NCI-H146 (cell line): ENCODE measurements around the gene BMP2K.

Experiments used
- DNase-seq: peaks from one replicate; lab custom pipeline; 2025; lab: John Stamatoyannopoulos, UW

BMP2K gene

GRCh38 chr4:78776079-78776728, at the start of gene BMP2K:
Gene BMP2K (plus strand): TSS chr4:78776350. CDS start chr4:78776544, 194 bp downstream.
- DNase-seq = peak; percentile 81

GRCh38 chr4:78726546-78726945, 49.6 kb upstream of the BMP2K start:
- DNase-seq = no peak

GRCh38 chr4:78732332-78733104, 43.6 kb upstream of the BMP2K start:
- DNase-seq = no peak

DNA sequence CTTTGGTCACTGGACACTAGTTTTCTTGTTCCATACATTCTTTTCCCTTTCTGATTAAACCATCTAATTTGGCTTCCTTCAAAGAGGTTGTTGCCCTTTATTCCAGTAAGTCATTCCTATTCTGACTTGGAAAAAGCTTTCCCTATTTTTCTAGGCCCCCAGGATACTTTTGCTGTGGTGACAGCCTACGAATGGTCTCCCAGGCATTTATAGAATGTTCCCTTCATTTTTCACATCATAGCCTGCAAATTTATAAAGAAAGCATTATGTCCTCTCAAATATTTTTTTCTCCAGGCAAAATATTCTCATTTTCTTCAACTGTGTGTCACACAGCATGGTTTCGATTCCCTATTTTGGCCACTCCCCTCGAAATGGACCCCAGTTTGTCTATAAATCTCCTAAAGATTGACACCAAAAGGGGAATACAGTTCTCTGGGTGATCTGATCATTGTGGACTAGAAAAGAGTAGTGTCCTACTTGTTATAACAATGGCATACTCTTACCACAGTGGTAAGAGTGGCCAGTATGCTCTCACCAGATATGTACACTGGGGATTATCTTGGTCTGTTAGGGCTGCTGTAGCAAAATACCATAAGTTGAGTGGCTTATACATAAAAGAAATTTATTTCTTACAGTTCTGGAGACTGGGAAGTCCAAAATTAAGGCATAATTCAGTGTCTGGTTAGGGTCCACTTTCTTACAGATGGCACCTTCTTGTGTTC, 41.5 kb upstream of the BMP2K start:
- no peak for DNase-seq

DNA sequence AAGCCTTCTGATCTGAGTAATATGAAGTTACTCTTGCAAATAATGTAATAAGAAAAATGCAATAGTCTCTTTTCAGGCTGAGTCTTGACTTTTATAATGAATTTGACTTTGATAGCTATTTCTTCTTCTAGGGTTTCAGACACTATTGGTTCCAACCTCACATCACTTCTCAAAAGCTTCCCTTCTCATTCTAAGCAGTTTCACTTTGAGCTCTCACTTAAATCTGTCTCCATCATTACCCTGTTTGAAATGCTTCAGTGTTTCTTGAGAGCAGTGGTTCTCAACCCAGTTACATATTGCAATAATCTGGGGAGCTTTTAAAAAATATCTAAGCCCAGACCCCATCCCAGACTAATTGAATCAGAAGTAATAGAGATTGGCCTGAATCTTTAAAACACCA, 40.5 kb upstream of the BMP2K start:
- DNase-seq = no peak

DNA sequence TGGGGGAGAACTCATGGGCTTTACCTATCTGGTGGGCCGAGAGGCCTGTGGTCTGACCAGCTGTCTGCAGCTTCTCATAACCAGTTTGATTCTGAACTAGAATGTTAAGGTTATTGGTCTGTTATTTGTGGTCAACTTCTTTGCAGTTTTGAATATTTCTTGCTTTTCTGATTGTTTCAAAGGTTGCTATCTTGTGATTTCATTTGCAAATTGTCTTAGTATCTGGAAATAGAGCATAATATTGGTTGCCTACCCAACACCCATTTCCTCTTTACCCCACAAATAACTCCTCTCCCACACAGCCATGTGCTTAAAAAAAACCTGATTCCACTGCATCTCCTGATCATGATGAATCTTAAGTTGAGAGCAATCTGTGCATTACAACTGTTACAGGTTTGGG, 39.1 kb upstream of the BMP2K start:
- DNase-seq = no peak

DNA sequence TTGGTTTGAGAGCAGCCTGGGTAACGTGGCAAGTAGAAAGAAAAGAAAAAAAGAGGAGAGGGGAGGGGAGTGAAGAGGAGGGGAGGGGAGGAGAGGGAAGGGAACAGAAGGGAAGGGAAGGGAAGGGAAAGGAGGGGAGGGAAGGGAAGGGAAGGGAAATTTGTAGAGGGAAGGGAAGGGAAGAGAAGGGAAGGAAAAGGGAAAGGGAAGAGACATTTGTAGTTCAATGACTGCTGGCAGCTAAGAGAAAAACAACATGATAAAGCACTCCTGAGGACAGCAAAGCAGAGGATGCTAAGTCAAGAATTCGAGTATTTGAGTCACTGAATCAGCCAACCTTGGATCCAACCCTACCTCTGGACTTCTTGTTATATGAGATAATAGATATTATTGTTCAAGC, 38.2 kb upstream of the BMP2K start:
- DNase-seq = no peak

DNA sequence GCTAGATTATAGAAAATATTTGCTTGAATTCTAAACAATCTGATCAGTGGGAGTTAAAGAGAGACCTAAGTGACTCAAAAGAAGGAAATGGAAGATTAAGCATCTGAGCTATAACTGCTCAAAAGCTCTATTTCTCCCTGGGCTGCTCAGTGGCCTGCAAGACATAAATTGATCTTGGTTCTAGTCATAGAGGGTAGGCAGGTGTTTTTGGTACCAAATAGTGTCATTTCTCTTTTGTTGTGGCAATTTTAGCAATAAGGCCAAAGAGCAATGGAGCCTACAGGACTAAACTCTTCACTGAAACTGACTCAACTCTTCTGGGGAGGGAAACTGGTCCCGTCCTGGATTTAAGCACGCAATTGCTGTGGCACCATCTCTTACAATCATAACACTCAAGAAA, 33.9 kb upstream of the BMP2K start:
- no peak for DNase-seq

- no peak for DNase-seq
Measured at GRCh38 chr4:78747475-78747922, 28.7 kb upstream of the BMP2K start.

DNA sequence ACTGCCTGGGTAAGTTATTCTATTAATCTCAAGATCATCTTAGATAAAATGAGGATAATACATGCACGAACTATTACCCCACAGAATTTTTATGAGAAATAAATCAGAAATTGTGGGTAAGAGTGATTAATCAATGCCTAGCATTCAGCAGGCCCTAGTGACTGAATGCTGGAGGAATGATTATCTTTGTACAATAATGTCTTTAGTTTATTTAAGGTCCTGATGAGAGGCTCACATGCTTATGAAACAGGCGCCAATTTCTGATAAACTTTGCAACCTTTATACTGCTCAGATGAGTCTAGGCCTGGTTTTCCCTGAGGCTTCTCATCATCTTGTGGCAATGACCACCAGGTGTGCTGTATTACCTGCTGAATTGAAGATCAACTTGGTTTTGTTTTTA, 27.8 kb upstream of the BMP2K start:
- no peak for DNase-seq

DNA sequence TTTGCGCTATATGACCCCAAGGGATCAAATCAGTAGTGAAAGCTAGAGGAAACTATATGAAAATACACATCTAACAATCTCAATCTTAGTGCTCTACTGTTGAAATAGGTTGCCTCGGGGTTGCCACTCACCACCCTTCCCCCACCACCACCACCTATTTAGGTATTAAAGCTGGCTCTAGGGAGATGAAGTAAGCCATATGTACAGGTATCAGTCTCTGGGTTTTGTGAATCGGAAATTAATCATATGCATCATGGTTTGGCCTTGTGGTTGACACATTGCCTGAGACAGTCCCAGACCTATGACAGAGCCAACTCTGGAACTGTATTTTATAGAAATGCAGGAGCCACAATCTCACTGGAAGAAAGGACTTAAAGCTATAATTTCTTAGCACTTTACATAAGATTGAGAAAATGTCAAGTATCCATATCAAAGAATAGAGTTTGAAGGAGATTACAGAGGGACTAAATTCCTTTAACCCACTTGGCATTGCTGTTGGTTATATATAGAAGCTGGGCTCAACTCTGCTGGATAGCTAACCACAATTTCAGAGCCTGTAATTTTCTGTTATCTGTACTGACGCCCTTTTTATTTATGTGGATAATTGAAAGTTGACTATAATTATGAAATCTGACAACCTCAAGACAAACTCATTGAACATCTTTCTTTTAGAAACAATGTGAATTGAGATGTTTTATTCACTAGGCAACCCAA, 26.7 kb upstream of the BMP2K start:
- DNase-seq = no peak

DNA sequence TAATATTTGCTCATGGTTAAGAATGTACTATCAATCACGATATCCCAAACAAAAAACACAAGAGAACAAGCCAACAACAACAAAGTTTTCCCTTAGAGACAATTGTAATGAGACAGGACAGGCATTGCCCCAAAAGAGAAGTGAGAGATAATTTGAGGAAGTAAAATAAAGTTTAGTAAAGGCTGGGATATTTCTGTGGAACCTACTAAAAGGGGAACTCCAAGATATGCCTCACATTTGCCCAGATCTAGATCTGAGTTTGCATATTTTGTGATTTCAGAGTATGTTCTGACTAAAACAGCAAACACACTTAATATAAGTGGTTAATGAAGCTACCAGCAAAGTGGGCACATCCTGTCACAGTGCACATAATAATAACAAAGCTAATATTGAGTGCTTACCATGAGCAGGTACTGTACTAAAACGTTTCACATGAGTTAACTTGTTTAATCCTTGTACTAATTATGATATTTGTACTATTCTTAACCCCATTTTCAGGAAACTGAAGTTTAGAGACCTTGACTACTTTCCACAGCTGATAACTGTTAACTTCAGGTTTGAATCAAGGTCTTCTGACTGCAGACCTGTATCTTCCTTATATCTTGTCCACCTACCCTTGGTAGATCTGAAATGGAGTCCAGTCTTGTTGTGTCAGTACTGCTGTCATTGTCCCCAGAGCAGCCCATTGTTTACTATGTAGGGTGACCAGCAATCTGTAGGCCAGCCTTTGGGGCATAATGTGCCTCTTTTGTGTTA, 26.0 kb upstream of the BMP2K start:
- DNase-seq = no peak

DNA sequence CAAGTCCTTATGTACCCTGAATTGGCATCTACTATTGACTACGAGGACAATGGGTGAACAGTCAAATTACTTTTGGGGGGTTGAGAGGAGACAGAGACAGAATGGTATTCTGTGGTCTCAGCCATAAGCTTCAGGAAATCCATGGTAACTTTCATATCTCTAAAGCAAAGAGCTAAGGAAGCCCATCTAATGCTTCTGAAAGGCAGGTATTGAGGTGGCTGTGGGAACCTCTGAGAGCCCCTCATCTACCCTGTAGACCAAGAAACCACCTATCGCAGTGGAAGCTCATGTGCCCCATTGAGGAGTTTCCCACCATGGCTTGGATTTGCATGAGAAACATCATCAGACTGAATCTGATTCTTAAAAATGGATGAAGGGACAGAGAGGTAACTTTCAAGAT, 23.1 kb upstream of the BMP2K start:
- DNase-seq = no peak

- no peak for DNase-seq
Measured at GRCh38 chr4:78754872-78755271, 21.3 kb upstream of the BMP2K start.

- DNase-seq = no peak
Measured at GRCh38 chr4:78756137-78756536, 20.0 kb upstream of the BMP2K start.

DNA sequence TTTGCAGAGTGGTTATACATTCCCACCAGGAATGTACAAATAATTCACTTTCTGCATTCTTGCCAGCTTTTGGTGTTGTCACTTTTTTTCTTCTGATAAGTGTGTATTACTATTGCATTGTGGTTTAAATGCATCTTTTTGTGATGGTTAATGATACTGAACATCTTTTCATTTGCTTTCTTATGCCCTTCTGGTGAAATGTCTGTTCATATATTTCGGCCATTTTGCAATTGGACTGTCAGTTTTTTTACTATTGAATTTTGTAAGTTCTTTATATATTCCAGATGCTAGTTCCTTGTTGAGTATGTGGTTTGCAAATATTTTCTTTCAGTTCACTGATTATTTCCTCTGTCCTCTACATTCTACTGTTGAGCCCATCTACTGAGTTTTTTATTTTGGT, 19.4 kb upstream of the BMP2K start:
- DNase-seq = no peak

- no peak for DNase-seq
Measured at GRCh38 chr4:78757574-78757973, 18.6 kb upstream of the BMP2K start.

DNA sequence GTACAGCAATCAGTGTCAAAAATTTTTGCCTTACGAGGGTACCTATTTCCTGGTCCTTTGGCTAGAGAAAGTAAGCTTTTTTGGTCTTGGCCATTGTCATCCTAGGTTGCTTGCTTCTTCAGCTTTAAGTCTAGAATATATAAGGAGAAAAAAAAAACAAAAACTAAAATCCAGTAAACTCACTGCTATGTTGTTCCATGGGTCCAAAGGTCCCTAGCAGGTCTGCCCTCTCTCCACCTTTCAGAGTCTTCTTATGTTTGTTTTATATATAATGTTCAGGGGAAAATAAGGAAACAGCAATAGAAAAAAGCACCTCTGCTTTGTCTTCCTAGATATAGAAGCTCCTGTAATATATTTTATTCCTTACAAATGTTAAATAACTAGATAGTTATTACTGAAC, 18.1 kb upstream of the BMP2K start:
- DNase-seq = no peak

GRCh38 chr4:78762529-78762928, 13.6 kb upstream of the BMP2K start:
- no peak for DNase-seq

DNA sequence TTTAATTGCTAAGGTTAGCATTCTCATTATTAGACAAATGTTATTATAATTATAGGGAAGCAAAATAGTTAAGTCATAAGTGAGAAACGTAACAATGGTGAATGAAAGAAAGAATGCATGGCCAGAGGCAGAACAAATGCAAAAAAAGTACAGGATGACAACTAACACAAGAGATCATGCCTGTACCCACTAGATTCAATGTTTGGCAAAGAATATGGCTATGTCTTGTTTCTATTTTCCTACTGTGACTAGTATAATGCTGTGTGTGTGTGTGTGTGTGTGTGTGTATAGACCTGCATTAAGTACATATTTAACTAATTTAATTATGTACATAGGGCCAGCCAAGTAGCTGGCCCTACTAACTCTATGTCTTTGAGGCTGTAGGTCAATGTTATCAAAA, 12.9 kb upstream of the BMP2K start:
- no peak for DNase-seq

DNA sequence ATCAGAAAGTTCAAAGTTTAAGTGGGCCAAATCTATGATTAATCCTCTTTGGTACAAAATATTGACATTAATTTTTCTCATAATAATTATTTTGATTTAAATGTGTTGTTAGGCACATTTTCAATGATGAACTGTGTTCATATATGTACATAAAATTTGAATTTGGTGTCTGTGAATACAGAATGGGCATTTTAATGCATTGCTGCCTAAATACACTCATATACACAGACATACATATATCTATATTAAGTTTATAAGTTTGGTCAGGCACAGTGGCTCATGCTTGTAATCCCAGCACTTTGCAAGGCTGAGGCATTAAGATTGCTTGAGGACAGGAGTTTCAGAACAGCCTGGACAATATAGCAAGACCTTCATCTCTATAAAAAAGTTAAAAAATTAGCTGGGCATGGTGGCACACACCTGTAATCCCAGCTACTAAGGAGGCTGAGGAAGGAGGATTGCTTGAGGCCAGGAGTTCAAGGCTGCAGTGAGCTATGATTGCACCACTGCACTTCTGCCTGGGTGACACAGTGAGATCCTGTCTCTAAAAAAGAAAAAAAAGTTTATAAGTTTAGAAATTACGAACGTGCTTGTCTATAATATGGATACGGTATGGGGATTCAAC, 12.3 kb upstream of the BMP2K start:
- DNase-seq = no peak
